Dedifferentiated amniotic fluid mesenchymal stem cell (primary cell): ENCODE measurements around the gene CYP46A1.

ENCODE experiments used
- DNase-seq: peaks from one replicate; pipeline ENCODE4 v3.0.0-alpha.2; 2016; ENCODE audit errors: extremely low spot score

The CYP46A1 gene

DNA sequence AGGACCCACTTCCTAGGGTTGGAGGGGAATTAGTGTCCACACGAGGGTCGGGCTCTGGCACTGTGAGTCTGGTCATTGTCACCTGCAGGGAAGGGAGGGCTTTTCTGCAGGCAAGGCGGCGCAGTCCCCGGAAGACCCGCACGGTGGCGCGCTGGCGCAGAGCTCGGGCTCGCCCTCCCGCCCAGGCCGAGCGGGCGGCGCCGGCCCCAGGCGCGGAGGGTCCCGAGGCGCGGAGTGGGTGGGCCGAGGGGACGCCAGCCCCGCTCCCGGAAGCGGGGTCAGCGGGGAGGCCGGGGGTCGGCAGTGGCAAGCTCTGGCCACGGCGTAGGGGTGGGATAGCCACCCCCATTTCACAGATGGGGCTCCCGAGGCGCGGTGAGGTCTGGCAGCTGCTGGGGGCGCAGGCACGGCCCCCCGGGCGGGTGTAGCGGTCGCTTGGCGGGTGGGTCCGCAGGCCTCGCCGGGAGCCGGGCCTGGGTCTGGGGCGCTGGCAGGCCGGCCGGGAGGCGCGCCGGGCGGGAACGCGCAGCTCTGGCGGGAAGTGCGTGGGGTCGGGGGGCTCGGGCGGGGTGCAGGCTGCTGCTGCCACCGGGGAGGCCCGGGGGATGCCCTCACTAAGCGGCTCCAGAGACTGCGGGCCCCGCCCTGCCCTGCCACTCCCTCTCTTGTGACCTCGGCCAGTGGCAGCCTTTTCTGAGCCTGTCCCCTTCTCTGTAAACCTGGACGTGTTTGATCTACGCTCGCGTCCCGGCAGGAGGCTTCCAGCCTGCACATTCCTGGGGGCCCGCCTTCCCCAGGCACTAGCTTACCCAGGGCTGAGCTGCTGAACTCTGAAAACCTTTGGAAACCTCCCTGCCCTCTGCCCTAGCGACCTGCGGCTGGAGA is 46.1 kb downstream of the CYP46A1 start:
- no peak for DNase-seq

DNA sequence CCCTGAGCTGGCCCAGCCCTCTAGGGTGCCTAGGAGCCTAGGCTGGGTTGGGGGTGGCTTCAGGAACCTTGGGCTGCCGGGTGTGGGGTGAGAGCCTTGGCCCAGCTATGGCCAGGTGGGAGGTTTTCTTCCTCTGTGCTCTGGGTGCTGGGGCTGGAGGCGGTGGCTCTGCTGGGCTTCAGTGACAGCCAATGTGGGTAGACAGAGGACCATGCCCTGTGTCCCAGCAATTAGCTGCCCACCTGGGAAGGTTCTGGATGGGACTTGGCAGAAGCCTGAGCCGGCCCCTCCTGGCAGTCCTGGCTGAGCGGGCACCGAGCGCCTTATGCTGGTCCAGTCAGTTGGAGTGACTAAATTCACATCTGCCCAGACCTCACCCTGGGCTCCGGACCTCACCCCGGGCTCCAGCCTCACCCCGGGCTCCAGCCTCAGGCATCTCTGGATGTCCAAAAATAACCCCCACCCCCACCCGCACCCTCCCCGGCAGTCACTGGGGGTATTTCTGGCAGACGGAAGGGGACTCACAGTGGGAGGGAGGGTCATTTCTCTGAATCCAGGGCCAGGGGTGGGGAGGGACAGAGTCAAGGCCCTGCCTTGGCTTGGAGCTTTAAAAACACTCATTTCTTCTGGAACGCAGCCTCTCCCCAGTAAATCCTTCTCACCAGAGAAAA is 46.9 kb downstream of the CYP46A1 start:
- no peak for DNase-seq

- no peak for DNase-seq
Observed at GRCh38 chr14:99731547-99732435, 47.7 kb downstream of the CYP46A1 start.

- no peak for DNase-seq
Observed at GRCh38 chr14:99732436-99733210, 48.5 kb downstream of the CYP46A1 start.

DNA sequence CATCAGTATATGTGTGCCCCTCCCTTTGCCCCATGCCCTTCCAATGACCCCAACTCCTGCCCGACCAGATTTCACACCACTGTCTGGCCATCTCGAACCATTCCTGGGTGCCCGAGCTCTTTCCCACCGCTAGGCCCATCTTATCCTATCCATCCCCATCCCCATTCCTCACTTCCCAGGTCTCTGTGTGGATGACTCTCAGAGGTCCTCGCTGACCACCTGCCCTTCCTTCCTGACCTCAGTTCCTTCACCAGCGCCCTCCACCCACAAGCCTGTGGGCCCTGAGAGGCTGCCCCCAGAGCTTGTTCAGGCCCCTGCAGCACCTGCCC is 49.1 kb downstream of the CYP46A1 start:
- DNase-seq, result no peak

- no peak for DNase-seq
Observed at GRCh38 chr14:99733540-99734405, 49.7 kb downstream of the CYP46A1 start.

GRCh38 chr14:99734406-99735051 is 50.4 kb downstream of the CYP46A1 start:
- no peak for DNase-seq

- no peak for DNase-seq
Observed at GRCh38 chr14:99735189-99736135, 51.4 kb downstream of the CYP46A1 start.

DNA sequence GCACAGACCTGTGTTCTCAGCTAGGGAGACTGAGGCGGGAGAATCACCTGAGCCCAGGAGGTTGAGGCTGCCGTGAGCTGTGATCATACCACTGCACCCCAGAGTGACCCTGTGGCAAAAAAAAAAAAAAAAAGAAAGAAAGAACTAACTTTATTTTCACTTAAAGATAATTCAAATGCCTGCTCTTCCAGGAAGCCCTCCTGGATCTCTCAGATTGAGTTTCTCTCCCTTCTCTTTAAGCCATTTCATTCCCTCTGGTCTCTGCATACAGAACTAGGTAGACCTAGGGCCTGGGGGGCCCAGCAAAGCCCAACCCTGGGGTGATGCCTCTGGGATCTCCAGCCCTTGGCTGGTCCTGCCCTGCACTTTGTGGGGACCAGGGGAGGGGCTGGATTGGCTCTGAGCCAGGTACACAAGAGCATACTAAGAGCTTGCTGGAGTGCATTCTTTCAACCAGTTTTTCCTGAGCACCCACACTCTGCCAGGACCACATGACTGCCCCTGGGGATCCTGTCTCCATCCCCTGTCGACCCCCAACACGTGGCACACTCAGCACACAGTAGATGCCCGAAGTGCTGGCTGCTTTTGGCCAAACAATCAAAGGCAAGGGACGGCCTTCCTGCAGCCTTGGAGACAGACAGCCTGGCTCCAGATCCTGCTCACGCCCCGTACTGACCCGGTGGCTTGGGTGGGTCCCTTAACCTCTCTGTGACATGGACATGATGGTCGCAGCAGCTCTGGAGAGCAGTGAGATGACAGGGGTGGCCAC is 52.7 kb downstream of the CYP46A1 start:
- no peak for DNase-seq

DNA sequence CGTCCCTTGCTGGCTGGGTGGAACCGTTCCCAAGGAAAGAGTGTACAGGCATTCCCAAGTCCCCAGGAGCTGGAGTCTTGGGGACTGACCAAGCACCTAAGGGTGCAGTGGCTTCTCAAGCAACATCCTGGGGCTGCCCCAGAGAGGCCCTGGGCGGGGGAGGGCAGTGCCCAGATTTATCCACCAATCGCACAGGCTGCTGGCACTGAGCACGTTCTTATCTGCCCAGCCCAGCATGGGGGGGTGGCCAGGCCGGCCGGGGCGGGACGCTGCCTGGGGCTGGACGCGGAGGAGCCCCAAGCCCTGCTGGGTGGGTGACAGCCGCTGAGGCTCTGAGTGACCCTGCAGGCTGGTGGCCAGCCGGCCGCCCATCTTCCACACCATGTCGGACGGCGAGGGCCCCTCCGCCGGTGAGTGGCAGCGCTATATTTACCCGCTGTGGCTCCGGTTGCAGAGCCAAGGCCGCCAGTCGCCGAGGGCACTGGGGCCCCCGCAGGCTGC is 53.4 kb downstream of the CYP46A1 start:
- DNase-seq, result no peak

GRCh38 chr14:99737956-99738667 is 54.0 kb downstream of the CYP46A1 start:
- no peak for DNase-seq

GRCh38 chr14:99740411-99740810 is 56.3 kb downstream of the CYP46A1 start:
- DNase-seq, result no peak

DNA sequence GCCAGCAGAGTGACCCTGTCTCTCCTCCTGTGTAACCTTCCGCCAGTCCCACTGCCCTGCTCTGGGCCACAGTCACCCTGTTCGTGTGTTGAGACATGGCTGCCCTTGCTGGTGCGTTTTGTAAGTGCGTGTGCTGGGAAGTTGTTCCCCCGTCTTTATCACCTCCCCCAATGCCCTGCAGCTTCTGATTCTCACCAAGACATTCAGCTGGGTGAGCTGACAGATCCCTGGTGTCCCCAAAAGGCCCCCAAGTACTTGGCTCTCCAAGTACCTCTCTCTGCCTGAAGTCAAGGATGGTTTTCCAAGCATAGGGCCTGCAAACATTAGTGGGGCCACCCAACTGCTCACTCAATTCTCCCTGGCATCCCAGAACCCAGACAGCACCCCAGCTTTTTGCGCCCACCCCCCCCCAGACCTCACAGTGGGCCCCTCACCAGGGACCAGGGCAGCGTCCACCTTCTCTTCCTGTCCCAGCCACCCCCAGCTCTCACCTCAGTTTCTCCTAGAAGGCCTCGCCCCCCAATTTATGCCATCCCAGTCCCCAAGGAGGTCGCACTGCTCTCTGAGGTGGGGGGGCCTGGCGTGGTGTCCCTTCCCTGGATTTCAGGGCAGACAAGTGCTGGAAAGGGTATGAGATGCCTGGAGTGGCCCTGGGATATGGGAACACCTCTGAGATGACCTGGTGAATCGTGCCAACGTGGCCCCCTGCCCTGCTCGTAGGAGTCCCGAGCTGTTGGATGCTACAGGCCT is 57.3 kb downstream of the CYP46A1 start:
- no peak for DNase-seq

DNA sequence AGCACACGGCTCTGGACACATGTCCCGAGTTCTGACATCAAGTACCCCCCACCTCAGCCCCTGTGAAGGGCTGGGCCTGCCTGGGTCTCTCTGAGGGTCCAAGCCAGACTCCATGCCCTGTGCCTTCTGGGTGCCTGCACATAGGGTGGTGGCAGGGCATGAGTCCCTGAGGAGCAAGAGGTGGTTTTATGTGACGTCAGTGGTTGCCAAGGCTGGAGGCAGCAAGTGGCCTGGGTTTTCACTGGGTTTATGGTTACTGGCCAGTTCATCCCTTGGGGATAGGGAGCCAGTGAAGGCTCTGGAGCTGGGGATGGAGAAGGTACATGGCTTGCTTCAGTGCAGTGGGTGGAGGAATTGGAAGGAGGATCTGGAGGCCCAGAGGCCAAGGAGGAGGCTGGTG is 58.0 kb downstream of the CYP46A1 start:
- no peak for DNase-seq

DNA sequence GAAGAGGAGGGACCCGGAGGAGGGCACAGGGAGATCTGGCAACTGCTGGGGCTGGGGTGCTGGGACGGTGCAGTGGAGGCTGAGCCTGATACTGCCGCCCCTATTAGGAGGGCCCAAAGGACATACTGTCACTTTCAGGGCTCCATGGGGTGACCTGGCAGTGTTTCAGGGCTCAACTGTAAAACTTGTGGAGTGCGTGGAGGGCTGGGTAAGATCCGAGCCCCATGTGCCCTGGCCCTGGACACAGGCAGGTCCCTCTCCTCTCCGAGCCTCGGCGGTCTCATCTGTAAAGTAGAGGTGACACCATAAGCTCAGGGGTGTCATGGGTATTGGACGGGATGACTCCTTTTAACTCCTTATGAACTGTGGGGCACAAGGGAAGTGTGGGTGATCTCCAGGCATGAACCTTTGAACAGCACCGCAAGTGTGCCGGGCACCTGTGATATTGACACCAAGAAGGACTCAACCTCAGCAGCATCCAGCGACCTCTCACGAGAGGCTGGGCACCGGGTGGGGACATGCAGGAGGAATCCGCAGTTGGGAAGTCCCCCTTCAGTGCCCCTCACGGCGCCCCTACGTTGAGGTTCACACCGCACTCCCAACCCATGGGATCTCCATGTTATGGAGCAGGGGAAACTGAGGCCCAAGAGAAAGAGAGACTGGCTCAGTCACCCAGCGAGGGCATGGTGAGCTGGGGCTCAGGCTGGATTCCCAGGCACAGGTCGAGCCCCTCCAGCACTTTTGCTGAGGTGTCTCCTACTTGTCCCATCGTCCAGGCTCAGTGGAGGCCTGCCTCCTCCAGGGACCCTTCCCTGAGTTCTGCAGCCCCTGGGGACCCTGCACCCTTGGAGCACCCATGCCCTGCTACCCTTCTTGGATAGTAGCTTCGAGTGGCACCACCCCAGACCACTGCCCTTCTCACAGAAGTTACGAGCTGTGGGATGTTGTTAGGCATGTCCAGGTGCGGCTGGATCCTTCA is 58.7 kb downstream of the CYP46A1 start:
- DNase-seq, result no peak
